ENCODE data around the gene CPNE2. TPM values are rescaled to one million over a fixed set of nuclear protein-coding genes. Genes with fewer than 3 reads are reported as not detected.
A peak's percentile ranks its signal among the peaks of the same experiment; 100 is the strongest.

CPNE2 gene
- total and polyA plus RNA-seq, 9 donors = 12.3 to 32.3 (median 18.1) TPM

- H3K27ac ChIP-seq = no peak overlapping the region
- H3K9me3 ChIP-seq = no peaks in the 10 kb centered on the region
- no peaks in the 10 kb centered on the region for H3K36me3 ChIP-seq
- TF ChIP-seq CTCF (IDR thresholded peaks at IDR 0.05) = peak; percentile 48 to 58 (median 51)
- no peak for TF ChIP-seq EP300 (IDR thresholded peaks at IDR 0.05)
- TF ChIP-seq POLR2A (IDR thresholded peaks at IDR 0.05) = no peak
- H3K4me1 ChIP-seq (ENCODE audit: insufficient read depth) = peaks cover 3% of the 10 kb centered on the region
- peak; percentile 71 to 82 (median 79) for DNase-seq
- WGBS, 3 donors = 18 to 34% (median 24%) methylated on average over 13 of the region's 13 CpGs
- intact Hi-C loops (cut with DNase I) = loop anchor here (2.0 to 10.0 kb wide), 3 partner anchors 179 to 253 kb away; partner anchors contain the start of gene SLC12A3 (in 3 of the 4)
- H3K4me3 ChIP-seq = no peak overlapping the region
- no peaks in the 10 kb centered on the region for H3K27me3 ChIP-seq
Measured at GRCh38 chr16:57045694-57046381, 46.5 kb upstream of the CPNE2 start.

- Histone ChIP-seq H3K27ac (no peak overlapping the region), H3K9me3 (no peaks in the 10 kb centered on the region), H3K4me3 (no peak overlapping the region), H3K4me1 (ENCODE audit: insufficient read depth) (peaks cover 3% of the 10 kb centered on the region), H3K27me3 (no peaks in the 10 kb centered on the region), H3K36me3 (no peaks in the 10 kb centered on the region)
- DNase-seq = no peak
- TF ChIP-seq EP300 (IDR thresholded peaks at IDR 0.05) (no peak), POLR2A (IDR thresholded peaks at IDR 0.05) (no peak), CTCF (IDR thresholded peaks at IDR 0.05) (no peak)
- WGBS, 3 donors = 75 to 87% (median 85%) methylated on average over 2 of the region's 2 CpGs
- intact Hi-C loops (cut with DNase I) = loop anchor here in 3 of 4 donors (5.0 to 10.0 kb wide), 2 partner anchors 181 to 183 kb away; partner anchors contain the start of gene SLC12A3 (in 3 of the 3)
Measured at GRCh38 chr16:57048095-57048494, 44.3 kb upstream of the CPNE2 start.

GRCh38 chr16:57049678-57050077 lies 42.7 kb upstream of the CPNE2 start:
- Histone ChIP-seq H3K27ac (no peak overlapping the region), H3K4me3 (no peak overlapping the region), H3K36me3 (no peaks in the 10 kb centered on the region), H3K4me1 (ENCODE audit: insufficient read depth) (peaks cover 3% of the 10 kb centered on the region), H3K27me3 (no peaks in the 10 kb centered on the region), H3K9me3 (no peaks in the 10 kb centered on the region)
- no peak for DNase-seq
- no peak for TF ChIP-seq EP300 (IDR thresholded peaks at IDR 0.05)
- 95 to 97% (median 97%) methylated on average over 4 of the region's 4 CpGs for WGBS, 3 donors
- intact Hi-C loops (cut with DNase I) = loop anchor here (5.0 to 10.0 kb wide), 2 partner anchors 182 to 185 kb away; partner anchors contain the start of gene SLC12A3 (in 4 of the 4)

GRCh38 chr16:57051696-57052228 lies 40.6 kb upstream of the CPNE2 start:
- H3K27me3 ChIP-seq = no peaks in the 10 kb centered on the region
- DNase-seq = no peak
- H3K4me3 ChIP-seq = no peak overlapping the region
- no peaks in the 10 kb centered on the region for H3K4me1 ChIP-seq (ENCODE audit: insufficient read depth)
- no peaks in the 10 kb centered on the region for H3K9me3 ChIP-seq
- intact Hi-C loops (cut with DNase I) = loop anchor here in 1 of 4 donors (5.0 kb wide), 1 partner anchor 184 kb away; the partner anchor contains the start of gene SLC12A3
- no peak for TF ChIP-seq CTCF (IDR thresholded peaks at IDR 0.05)
- TF ChIP-seq POLR2A (IDR thresholded peaks at IDR 0.05) = no peak
- TF ChIP-seq EP300 (IDR thresholded peaks at IDR 0.05) = no peak
- no peak overlapping the region for H3K27ac ChIP-seq
- H3K36me3 ChIP-seq = no peaks in the 10 kb centered on the region
- WGBS, 3 donors = 91 to 94% (median 93%) methylated on average over 11 of the region's 11 CpGs

GRCh38 chr16:57053206-57053605 lies 39.2 kb upstream of the CPNE2 start:
- WGBS, 3 donors = 93 to 96% (median 94%) methylated on average over 9 of the region's 9 CpGs
- H3K27me3 ChIP-seq = no peaks in the 10 kb centered on the region
- no peak overlapping the region for H3K4me3 ChIP-seq
- TF ChIP-seq POLR2A (IDR thresholded peaks at IDR 0.05) (no peak), EP300 (IDR thresholded peaks at IDR 0.05) (no peak), CTCF (IDR thresholded peaks at IDR 0.05) (no peak)
- H3K36me3 ChIP-seq = no peaks in the 10 kb centered on the region
- DNase-seq = no peak
- no peak overlapping the region for H3K27ac ChIP-seq
- H3K9me3 ChIP-seq = no peaks in the 10 kb centered on the region
- no peaks in the 10 kb centered on the region for H3K4me1 ChIP-seq (ENCODE audit: insufficient read depth)
- intact Hi-C loops (cut with DNase I) = loop anchor here in 1 of 4 donors (5.0 kb wide), 1 partner anchor 186 kb away; the partner anchor contains the start of gene SLC12A3

All from ovary (tissue), 9 donors.